NCI-H446 (cell line): ENCODE data around the gene ABCB10.

Source experiments
- DNase-seq, 2 experiments: peaks; one replicate each; lab custom pipeline; 2025; lab: John Stamatoyannopoulos, UW

The ABCB10 gene

GRCh38 chr1:229474509-229474908 is 84.0 kb downstream of the ABCB10 start:
- no peak for DNase-seq

GRCh38 chr1:229471175-229471574 is 87.3 kb downstream of the ABCB10 start:
- DNase-seq, result no peak

GRCh38 chr1:229470406-229471043 is 88.0 kb downstream of the ABCB10 start:
- DNase-seq, result no peak

GRCh38 chr1:229466887-229467286 is 91.6 kb downstream of the ABCB10 start:
- DNase-seq, result no peak
